HL-60/S4 treated with retinoic acid at 250 ng/mL for 4 days and 3 days (cell line): ENCODE measurements around the gene BEGAIN.

Experiments used
- in situ Hi-C: fragments of 300-500 bp; cut with MboI; formaldehyde crosslinking; loops from 2 replicates; pipeline ENCODE4 v1.7.0; 2022; ENCODE audit warnings: low sequenced_read_pairs

BEGAIN gene

GRCh38 chr14:100582496-100583165 is 4.6 kb downstream of the BEGAIN start:
- in situ Hi-C loops, result no loop called here

- in situ Hi-C loops, result no loop called here
These were observed 5.7 kb downstream of the BEGAIN start for GRCh38 chr14:100581228-100582145.

- in situ Hi-C loops, result no loop called here
These were observed 6.6 kb downstream of the BEGAIN start for GRCh38 chr14:100580316-100581227.

- in situ Hi-C loops, result no loop called here
These were observed 8.7 kb downstream of the BEGAIN start for GRCh38 chr14:100578552-100578951.

- in situ Hi-C loops, result no loop called here
These were observed 9.2 kb downstream of the BEGAIN start for GRCh38 chr14:100577986-100578431.

- in situ Hi-C loops, result no loop called here
These were observed 9.8 kb downstream of the BEGAIN start for GRCh38 chr14:100577321-100577985.

- in situ Hi-C loops, result no loop called here
These were observed 10.8 kb downstream of the BEGAIN start for GRCh38 chr14:100576091-100577085.

GRCh38 chr14:100575266-100575995 is 11.8 kb downstream of the BEGAIN start:
- in situ Hi-C loops, result no loop called here

- in situ Hi-C loops, result no loop called here
These were observed 12.6 kb downstream of the BEGAIN start for GRCh38 chr14:100574642-100575031.

GRCh38 chr14:100573757-100574641 is 13.2 kb downstream of the BEGAIN start:
- in situ Hi-C loops, result no loop called here

GRCh38 chr14:100573002-100573756 is 14.0 kb downstream of the BEGAIN start:
- in situ Hi-C loops, result no loop called here

GRCh38 chr14:100572543-100572942 is 14.7 kb downstream of the BEGAIN start:
- in situ Hi-C loops, result no loop called here

- in situ Hi-C loops, result no loop called here
These were observed 15.4 kb downstream of the BEGAIN start for GRCh38 chr14:100571837-100572236.

- in situ Hi-C loops, result no loop called here
These were observed 16.3 kb downstream of the BEGAIN start for GRCh38 chr14:100570726-100571454.

GRCh38 chr14:100569734-100570286 is 17.4 kb downstream of the BEGAIN start:
- in situ Hi-C loops, result no loop called here
